GM19395 (cell line): ENCODE results near the gene LY9.
A peak's percentile ranks its signal among the peaks of the same experiment; 100 is the strongest.

Experiments
- ATAC-seq: cut with Tn5 transposase; IDR thresholded peaks from one replicate; pipeline ENCODE4 v1.9.1; 2021; ENCODE audit warnings: mild to moderate bottlenecking, moderate library complexity; ENCODE audit not compliant: unreplicated experiment

The LY9 gene, protein sequence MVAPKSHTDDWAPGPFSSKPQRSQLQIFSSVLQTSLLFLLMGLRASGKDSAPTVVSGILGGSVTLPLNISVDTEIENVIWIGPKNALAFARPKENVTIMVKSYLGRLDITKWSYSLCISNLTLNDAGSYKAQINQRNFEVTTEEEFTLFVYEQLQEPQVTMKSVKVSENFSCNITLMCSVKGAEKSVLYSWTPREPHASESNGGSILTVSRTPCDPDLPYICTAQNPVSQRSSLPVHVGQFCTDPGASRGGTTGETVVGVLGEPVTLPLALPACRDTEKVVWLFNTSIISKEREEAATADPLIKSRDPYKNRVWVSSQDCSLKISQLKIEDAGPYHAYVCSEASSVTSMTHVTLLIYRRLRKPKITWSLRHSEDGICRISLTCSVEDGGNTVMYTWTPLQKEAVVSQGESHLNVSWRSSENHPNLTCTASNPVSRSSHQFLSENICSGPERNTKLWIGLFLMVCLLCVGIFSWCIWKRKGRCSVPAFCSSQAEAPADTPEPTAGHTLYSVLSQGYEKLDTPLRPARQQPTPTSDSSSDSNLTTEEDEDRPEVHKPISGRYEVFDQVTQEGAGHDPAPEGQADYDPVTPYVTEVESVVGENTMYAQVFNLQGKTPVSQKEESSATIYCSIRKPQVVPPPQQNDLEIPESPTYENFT

GRCh38 chr1:160795951-160796383, at the start of gene LY9:
Gene LY9 (plus strand): TSS chr1:160796174. CDS start chr1:160796188, 14 bp downstream.
- peak; percentile 65 for ATAC-seq

GRCh38 chr1:160746836-160747500, 49.0 kb upstream of the LY9 start:
- no peak for ATAC-seq

- ATAC-seq, result no peak
Measured at GRCh38 chr1:160747717-160748116, 48.3 kb upstream of the LY9 start.

GRCh38 chr1:160748181-160748877, 47.6 kb upstream of the LY9 start:
- ATAC-seq, result no peak

DNA sequence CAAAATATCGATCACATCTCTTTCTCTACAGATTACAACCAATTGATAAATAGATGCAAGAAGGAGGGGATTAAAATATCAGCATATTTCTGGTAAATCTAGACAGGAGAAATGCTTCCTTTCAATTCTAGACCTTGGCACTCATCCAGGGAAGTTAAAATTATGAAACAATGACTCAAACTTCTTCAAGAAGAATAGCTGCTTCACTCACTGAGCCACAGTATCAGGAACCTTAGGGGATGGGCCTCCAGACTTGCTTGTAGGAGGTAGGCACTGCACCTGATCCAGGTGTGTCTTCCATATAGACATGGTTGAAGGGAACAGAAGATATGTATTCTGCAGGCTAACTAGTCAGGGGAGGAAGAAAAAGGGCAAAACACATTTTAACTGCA, 47.1 kb upstream of the LY9 start:
- ATAC-seq, result no peak

DNA sequence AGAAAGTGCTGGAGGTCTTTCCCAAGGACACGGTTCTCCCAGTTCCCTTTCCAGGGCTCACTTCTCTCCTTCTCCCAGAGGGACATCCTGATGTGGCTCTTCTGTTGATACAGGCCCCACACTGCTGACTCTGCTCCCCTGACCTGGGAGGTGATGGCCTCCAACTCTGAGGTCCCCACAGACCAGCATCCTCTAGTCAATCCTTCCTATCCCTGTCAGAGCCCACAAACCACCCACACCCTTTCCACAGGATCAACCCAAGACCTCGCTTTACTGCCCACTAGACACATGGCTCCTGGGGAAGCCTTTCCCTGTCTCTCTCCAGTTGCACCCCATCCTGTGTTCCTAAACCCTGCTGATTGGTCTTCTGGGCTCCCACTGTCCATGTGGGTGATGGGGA, 45.4 kb upstream of the LY9 start:
- no peak for ATAC-seq

DNA sequence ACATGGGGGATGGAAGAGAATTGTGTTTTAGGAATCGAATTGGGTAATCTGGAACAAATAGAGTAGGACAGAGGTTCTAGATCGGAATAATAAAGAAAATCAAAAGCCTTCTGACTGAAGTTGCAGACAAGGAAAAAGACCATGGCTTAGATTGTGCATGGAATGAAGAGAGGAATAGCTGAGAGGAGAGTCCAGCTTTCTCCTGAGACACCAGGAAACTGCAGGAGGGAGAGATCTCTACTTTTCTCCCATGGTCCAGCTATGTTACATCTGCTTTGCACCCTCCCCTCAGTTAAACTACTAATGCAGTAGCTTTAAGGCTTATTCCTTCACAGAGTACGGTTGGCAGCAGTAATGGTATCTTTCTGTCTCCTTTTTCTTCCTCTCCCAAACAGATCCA, 43.6 kb upstream of the LY9 start:
- ATAC-seq, result no peak

- no peak for ATAC-seq
Measured at GRCh38 chr1:160752924-160753323, 43.0 kb upstream of the LY9 start.

DNA sequence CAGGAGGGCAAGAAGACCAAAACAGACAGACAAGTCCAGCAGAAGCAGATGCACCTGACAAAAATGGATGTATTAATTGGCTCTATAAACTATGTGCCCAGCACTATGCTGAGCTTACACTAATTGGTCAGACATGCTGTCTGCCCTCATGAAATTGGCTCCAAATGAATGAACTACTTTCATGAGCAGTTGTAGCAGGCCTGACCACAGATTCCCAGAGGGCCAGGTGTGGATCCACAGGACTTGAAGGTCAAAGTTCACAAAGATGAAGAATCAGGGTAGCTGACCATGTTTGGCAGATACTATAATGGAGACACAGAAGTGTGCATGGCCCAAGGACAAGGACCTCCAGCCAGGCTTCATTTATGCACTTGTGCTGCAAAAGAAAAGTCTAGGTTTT, 42.4 kb upstream of the LY9 start:
- ATAC-seq, result no peak

GRCh38 chr1:160755461-160755860, 40.5 kb upstream of the LY9 start:
- no peak for ATAC-seq

GRCh38 chr1:160755911-160756848, 39.8 kb upstream of the LY9 start:
- peak; percentile 44 for ATAC-seq

DNA sequence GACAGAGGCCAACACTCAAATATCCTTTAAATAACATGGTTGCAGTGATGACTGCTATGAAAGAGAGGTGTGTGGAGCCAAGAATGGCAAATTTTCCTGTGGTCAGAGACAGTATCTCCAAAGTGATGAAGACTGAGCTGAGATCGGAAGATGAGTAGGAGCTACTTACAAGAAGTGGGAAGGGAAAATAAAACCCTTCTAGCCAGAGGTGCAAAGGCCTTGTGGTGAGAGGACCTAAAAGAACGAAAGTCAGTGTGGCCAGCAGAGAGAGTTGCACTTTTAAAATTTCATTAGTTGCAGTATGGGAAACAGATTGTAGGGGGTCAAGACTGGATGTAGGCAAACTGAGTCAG, 39.1 kb upstream of the LY9 start:
- ATAC-seq, result no peak

GRCh38 chr1:160758521-160758920, 37.5 kb upstream of the LY9 start:
- no peak for ATAC-seq

DNA sequence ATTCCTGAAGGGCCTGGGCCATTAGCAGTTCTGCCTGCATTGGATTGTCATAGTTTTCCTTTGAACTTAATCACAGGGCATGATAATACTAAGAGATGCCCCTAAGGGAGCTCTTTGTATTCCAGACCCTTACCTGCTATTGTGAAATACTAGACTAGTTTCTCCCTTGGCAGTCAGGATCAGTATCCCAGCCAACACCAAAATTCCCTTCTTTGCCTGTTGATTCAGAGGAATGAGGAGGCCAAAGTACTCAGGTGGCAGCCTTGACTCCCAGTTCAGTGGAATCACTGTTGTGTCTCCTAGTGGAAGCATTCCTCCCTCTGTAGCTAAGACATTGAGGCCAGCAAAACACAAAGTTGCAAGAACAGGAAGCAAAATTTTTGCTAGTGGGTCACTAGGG, 36.2 kb upstream of the LY9 start:
- ATAC-seq, result no peak

GRCh38 chr1:160761046-160761445, 34.9 kb upstream of the LY9 start:
- no peak for ATAC-seq

GRCh38 chr1:160761886-160762285, 34.1 kb upstream of the LY9 start:
- ATAC-seq, result no peak

- ATAC-seq, result no peak
Measured at GRCh38 chr1:160763993-160764392, 32.0 kb upstream of the LY9 start.

DNA sequence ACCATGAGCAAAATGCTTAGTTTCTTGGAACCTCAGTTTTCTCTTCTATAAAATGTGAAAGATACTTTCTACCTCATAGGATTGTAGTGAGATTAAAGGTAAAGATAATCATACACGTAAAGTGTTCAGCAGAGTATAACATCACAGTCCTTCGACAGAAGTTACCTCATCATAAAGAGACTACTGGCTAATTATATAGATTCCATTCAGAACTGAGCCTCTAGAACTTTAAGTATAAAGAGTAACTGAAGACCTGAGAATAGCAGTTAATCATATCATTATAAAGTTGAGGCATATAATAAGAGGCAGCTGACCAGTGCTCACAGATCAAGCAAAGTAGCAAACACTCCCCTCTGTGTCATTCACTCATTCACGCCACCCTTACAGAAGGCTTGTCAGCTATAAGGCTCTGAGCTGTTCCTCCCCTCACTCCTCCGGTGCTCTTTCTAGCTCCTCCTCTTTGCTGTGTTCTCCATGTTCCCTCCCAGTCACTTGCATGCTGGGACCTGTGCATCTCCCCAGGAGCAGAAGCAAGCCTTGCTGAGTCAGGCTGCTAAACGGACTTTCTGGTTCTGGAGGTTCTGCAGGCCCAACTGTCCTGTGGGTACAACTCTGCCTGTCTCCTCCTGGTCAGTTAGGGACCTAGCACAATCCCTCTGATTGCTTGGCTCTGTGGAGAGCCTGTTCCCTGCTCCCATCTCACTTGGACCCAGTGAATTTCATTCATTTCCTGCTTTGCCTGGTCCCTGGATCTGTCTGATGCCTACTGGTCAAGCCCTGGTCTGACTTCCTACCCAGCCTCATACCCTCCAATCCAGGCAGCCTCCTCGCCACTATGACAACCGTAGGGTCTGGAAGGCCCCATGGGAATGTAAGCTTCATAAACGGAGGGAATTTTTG, 28.3 kb upstream of the LY9 start:
- ATAC-seq, result peak; percentile 66

DNA sequence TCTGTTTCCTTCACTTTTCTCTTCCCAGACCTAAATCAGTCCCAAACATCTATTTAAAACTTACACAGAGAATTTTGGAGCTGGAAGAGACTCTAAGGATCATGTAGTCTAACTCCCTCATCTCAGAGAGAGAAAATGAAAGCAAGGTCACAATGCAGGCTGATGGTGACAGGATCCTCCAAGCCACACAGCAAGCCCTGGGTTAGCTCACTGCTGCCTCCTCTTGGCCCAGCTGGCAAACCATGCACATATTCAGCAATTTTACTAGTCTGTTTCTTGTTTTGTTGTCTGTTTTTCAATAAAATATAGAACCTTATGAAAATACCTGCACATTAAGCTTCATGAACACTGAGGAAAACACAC, 27.7 kb upstream of the LY9 start:
- peak; percentile 77 for ATAC-seq
